ENCODE results near the gene COL25A1. TPM values are rescaled to one million over a fixed set of nuclear protein-coding genes. Genes with fewer than 3 reads are reported as not detected.

The COL25A1 gene
- total RNA-seq, 1 donor from 2014 or later, result 0.35 TPM

DNA sequence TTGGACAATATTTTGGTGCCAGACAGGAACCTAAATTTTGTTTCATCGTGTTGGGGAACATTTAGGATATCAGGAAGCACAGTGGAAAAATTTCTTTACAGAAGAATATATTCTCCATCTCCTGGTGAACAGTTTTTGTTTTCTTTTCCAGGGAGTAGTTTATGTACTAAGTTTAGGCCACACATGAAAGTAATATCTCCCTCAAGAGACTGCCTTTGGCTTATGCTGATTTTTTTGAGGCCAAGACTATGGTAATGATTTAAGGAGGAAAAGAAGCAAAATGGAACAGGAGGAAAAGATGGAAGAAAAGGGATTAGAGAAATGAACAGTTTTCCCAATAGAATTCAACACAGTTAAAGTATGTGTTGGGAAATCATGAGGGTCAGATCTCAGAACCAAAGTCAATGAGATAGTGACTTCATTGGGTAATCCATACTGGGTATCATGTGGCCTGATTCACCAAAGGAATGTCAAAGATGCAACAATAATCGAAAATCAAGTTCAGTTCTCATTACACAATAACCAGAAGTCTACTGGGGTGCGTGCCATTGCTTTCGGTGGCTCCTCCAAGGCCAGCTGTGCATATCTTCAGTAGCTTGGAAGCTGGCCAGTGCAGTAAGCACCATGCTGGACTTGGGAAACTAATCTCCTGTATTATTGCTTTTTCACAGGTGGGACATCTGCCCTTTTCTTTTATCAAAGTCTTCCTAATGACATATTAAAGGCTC, 234.8 kb downstream of the COL25A1 start:
- ATAC-seq (no peak), DNase-seq (no peak)
- TF ChIP-seq, protein P1, sequence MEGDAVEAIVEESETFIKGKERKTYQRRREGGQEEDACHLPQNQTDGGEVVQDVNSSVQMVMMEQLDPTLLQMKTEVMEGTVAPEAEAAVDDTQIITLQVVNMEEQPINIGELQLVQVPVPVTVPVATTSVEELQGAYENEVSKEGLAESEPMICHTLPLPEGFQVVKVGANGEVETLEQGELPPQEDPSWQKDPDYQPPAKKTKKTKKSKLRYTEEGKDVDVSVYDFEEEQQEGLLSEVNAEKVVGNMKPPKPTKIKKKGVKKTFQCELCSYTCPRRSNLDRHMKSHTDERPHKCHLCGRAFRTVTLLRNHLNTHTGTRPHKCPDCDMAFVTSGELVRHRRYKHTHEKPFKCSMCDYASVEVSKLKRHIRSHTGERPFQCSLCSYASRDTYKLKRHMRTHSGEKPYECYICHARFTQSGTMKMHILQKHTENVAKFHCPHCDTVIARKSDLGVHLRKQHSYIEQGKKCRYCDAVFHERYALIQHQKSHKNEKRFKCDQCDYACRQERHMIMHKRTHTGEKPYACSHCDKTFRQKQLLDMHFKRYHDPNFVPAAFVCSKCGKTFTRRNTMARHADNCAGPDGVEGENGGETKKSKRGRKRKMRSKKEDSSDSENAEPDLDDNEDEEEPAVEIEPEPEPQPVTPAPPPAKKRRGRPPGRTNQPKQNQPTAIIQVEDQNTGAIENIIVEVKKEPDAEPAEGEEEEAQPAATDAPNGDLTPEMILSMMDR (IDR thresholded peaks at IDR 0.05), result no peak
- H3K9me3 ChIP-seq, result no peaks in the 10 kb centered on the region
- no peaks in the 10 kb centered on the region for H3K36me3 ChIP-seq
- no peak overlapping the region for H3K27ac ChIP-seq
- H3K4me3 ChIP-seq, result no peak overlapping the region
- intact Hi-C loops (cut with DNase I), result no loop called here
- H3K4me1 ChIP-seq, result no peaks in the 10 kb centered on the region
- H3K27me3 ChIP-seq (ENCODE audit: low read depth), result no peaks in the 10 kb centered on the region

DNA sequence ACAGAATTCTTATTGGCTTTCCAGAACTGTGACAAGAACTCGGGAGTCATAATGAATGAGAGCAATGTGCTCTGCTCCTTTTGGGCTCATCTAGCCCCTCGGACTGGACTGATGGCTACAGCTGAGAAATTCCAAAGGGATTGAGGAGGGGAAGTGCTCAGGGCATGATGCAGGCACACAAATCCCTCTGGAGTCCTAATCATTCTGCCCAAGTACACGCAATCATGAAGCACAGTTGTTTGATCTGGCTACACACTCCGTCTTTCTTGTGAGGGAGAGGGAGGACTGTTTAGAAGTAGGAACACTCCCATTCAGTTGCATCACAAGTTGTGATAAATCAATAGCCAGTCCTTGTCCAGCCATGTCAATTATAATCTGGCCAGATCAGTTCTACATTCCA, 237.5 kb downstream of the COL25A1 start:
- no peak for ATAC-seq
- H3K4me1 ChIP-seq, result no peaks in the 10 kb centered on the region
- no peak overlapping the region for H3K27ac ChIP-seq
- no peaks in the 10 kb centered on the region for H3K9me3 ChIP-seq
- no peak for DNase-seq
- no peaks in the 10 kb centered on the region for H3K36me3 ChIP-seq
- TF ChIP-seq, protein P1 (IDR thresholded peaks at IDR 0.05), result no peak
- H3K4me3 ChIP-seq, result no peak overlapping the region
- no peaks in the 10 kb centered on the region for H3K27me3 ChIP-seq (ENCODE audit: low read depth)
- intact Hi-C loops (cut with DNase I), result no loop called here

DNA sequence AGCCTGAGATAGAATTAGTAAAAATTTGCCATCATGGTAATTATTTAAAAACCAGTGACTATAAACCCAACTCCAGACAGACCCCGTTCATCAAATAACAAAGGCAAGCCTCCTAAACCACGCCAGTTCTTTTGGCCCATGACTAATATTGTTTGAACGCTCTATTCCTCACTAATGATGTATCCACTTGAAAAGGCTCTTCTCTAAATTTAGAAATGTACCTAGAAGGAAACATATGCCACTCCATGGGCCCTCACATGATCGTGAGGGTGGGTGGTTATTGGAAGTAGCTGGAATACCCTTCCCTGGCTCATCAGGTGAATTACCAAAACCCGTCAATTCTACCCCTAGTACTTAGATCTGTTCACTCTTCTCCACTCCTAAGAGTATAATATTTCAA, 249.2 kb downstream of the COL25A1 start:
- Histone ChIP-seq H3K36me3 (no peaks in the 10 kb centered on the region), H3K27ac (no peak overlapping the region), H3K4me3 (no peak overlapping the region), H3K9me3 (no peaks in the 10 kb centered on the region), H3K4me1 (no peaks in the 10 kb centered on the region), H3K27me3 (ENCODE audit: low read depth) (no peaks in the 10 kb centered on the region)
- no peak for DNase-seq
- TF ChIP-seq, protein P1 (IDR thresholded peaks at IDR 0.05), result no peak
- no peak for ATAC-seq
- intact Hi-C loops (cut with DNase I), result no loop called here

DNA sequence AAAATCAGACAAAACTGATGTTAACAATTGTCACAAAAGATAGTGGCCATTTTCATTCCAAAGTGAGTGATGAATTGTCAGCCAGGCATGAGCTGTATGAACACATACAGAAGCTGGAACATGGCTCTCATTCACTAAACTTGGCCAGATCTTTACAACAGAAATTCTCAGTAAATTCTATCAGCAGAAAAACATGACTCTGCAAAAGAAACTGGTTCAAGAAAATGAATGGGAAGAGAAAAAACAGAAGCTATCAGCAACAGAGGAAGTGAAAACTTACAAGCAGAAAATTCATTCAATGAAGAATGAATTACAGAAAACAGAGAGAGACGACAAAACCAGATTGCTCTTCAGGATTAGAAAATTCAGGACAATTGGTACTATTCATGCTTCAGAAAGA, 249.6 kb downstream of the COL25A1 start:
- DNase-seq, result no peak

DNA sequence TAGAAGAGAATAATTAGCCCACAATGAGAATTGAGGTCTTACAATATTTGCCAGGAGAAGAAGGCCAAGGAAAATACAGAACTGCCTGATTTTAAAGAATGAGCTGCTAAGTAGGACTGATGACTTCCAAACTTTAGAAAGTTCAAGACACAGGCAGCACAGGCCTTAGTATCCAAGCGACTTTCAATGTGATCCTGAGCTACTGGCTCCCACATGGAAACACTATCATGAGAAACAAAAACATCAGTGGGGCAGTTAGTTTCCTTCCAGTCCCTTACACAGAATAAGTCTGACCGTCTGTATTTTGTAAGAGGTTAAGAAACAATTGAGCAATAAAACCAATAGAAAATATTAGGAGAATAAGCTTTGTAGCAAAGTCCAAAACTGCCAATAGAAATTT, 251.4 kb downstream of the COL25A1 start:
- H3K9me3 ChIP-seq, result no peaks in the 10 kb centered on the region
- H3K4me1 ChIP-seq, result peaks cover 9% of the 10 kb centered on the region
- DNase-seq (no peak), ATAC-seq (no peak)
- H3K27me3 ChIP-seq (ENCODE audit: low read depth), result no peaks in the 10 kb centered on the region
- H3K36me3 ChIP-seq, result no peaks in the 10 kb centered on the region
- intact Hi-C loops (cut with DNase I), result no loop called here
- H3K4me3 ChIP-seq, result no peak overlapping the region
- no peak overlapping the region for H3K27ac ChIP-seq
- TF ChIP-seq, protein P1 (IDR thresholded peaks at IDR 0.05), result no peak

More for the DNA sequence above, 249.6 kb downstream of the COL25A1 start:
- no peak overlapping the region for H3K4me3 ChIP-seq
- H3K9me3 ChIP-seq, result no peaks in the 10 kb centered on the region
- TF ChIP-seq, protein P1 (IDR thresholded peaks at IDR 0.05), result no peak
- H3K27ac ChIP-seq, result no peak overlapping the region
- no peaks in the 10 kb centered on the region for H3K36me3 ChIP-seq
- H3K4me1 ChIP-seq, result no peaks in the 10 kb centered on the region
- intact Hi-C loops (cut with DNase I), result no loop called here
- no peak for ATAC-seq
- H3K27me3 ChIP-seq (ENCODE audit: low read depth), result no peaks in the 10 kb centered on the region
